ENCODE measurements around the gene DTNBP1. TPM values are rescaled to one million over a fixed set of nuclear protein-coding genes. Genes with fewer than 3 reads are reported as not detected.

DTNBP1 gene
- total and polyA plus RNA-seq, 2 of the 8 experiments (the other 6 are each of a cell fraction or from before 2014, with no cell fraction given): 13.5 to 22.1 TPM

DNA sequence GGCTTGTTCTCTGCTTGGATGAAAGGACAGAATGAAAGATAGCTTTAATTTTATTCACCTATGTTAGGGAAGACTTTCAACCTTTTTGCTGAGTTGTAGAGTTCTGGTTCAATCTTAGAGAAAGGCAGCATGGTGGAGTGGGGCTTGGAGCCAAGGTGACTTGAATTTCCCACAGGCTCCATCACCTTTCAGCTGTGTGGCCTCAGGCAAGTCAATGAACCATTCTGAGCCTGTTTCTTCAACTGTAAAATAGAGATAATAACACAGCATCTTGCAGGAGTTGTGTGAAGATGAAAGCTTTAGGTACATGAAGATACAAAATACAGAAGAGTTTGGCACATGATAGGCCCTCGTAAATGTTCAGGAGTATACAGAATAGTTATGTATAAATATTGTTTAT, 19.1 kb upstream of the DTNBP1 start:
- TF ChIP-seq POLR2AphosphoS5 (IDR thresholded peaks at IDR 0.05; ENCODE audit: low read depth, low read length) (no peak), SP4 (IDR thresholded peaks at IDR 0.05; ENCODE audit: low read length) (no peak), BRCA1 (IDR thresholded peaks at IDR 0.05; ENCODE audit: low read depth, low read length) (no peak), RBBP5 (IDR thresholded peaks at IDR 0.05; ENCODE audit: borderline replicate concordance, low read depth, low read length) (no peak)
- no peak overlapping the region for H3K14ac ChIP-seq (ENCODE audit: insufficient read length)
- no peak overlapping the region for H4K91ac ChIP-seq (replicated peaks; ENCODE audit: insufficient read length, low read length)
- H3K4me1 ChIP-seq (replicated peaks in 1 of 4; ENCODE audit: control insufficient read depth in 3 of 4, insufficient read depth in 4 of 4, low read length in 3 of 4): no peaks in the 10 kb centered on the region
- WGBS, 2 experiments (ENCODE audit: extremely low coverage in 1 of 2, insufficient coverage in 1 of 2, insufficient read length in 1 of 2, insufficient replicate concordance in 2 of 2, low coverage in 1 of 2, low lambda C conversion rate in 2 of 2, missing lambda C conversion rate in 1 of 2): 77% methylated on average over 1 of the region's 1 CpG; no CpG with 5 or more reads in 1 of the 2 experiments
- no peaks in the 10 kb centered on the region for H3K79me1 ChIP-seq (ENCODE audit: low read depth, low read length)
- no peak overlapping the region for H3K4me3 ChIP-seq (ENCODE audit: extremely low read depth in 1 of 4, insufficient read depth in 2 of 4, low read depth in 3 of 4, low read length in 4 of 4)
- H4K20me1 ChIP-seq (replicated peaks in 1 of 2; ENCODE audit: control insufficient read depth in 1 of 2, insufficient read depth in 2 of 2, low read length in 2 of 2): no peaks in the 10 kb centered on the region
- no peak overlapping the region for H4K5ac ChIP-seq (ENCODE audit: insufficient read length, low read depth, low read length)
- H2AFZ ChIP-seq (ENCODE audit: low read length): no peak overlapping the region
- no peak overlapping the region for H4K8ac ChIP-seq (ENCODE audit: extremely low read depth, insufficient read depth, low read length)
- no peak for FAIRE-seq
- no peak overlapping the region for H2BK20ac ChIP-seq (ENCODE audit: low read length)
- no peak overlapping the region for H3K9ac ChIP-seq (replicated peaks in 1 of 4; ENCODE audit: extremely low read depth in 1 of 4, low read depth in 3 of 4, low read length in 3 of 4)
- no peak overlapping the region for H3K23ac ChIP-seq (ENCODE audit: insufficient read length)
- ChIA-PET CTCF (ENCODE audit: partially characterized antibody) (interaction anchor here (1.6 to 1.9 kb wide), 2 partner anchors 9 to 524 kb away, joined by 4 to 6 read pairs; no protein-coding TSS in a partner anchor), POLR2A (ENCODE audit: partially characterized antibody) (no interaction called here)
- no peak for DNase-seq (ENCODE audit: low read depth in 1 of 2, low spot score in 2 of 2)
- no peak overlapping the region for H2BK15ac ChIP-seq (ENCODE audit: low read length)
- no peak overlapping the region for H3K4me2 ChIP-seq (ENCODE audit: insufficient read depth in 1 of 2, low read depth in 2 of 2, low read length in 2 of 2)
- H3K36me3 ChIP-seq (ENCODE audit: control insufficient read depth in 2 of 4, insufficient read depth in 4 of 4, low read length in 3 of 4): no peaks in the 10 kb centered on the region
- no peak overlapping the region for H2BK120ac ChIP-seq (replicated peaks; ENCODE audit: low read depth, low read length)
- no peak overlapping the region for H3K56ac ChIP-seq (replicated peaks; ENCODE audit: insufficient read length, low read depth, low read length)
- H3K27ac ChIP-seq (ENCODE audit: low read depth, low read length): no peak overlapping the region
- no peaks in the 10 kb centered on the region for H3K79me2 ChIP-seq (ENCODE audit: control insufficient read depth in 1 of 2, insufficient read depth in 2 of 2, low read length in 2 of 2)
- no peak overlapping the region for H3K4ac ChIP-seq (replicated peaks; ENCODE audit: insufficient read length, low read depth, low read length)
- H2BK5ac ChIP-seq (ENCODE audit: low read depth, low read length): no peak overlapping the region
- no peak overlapping the region for H3K18ac ChIP-seq (ENCODE audit: extremely low read depth, low read length)
- H2AK5ac ChIP-seq (ENCODE audit: low read depth, low read length): no peak overlapping the region
- H2BK12ac ChIP-seq (ENCODE audit: low read depth, low read length): no peak overlapping the region
- H3K9me3 ChIP-seq (ENCODE audit: insufficient read depth in 2 of 2, low read depth in 1 of 2, low read length in 1 of 2): peaks cover 0 to 4% of the 10 kb centered on the region in 2 experiments; a peak in 1 of 4 replicates
- H3K23me2 ChIP-seq (ENCODE audit: low read depth, low read length): no peaks in the 10 kb centered on the region; the same call in 1 of the 2 replicates
- no peaks in the 10 kb centered on the region for H3K27me3 ChIP-seq (replicated peaks in 1 of 4; ENCODE audit: control insufficient read depth in 3 of 4, extremely low read depth in 1 of 4, insufficient read depth in 3 of 4, low read length in 3 of 4)
